ENCODE measurements around the gene TBL1XR1.

DNA sequence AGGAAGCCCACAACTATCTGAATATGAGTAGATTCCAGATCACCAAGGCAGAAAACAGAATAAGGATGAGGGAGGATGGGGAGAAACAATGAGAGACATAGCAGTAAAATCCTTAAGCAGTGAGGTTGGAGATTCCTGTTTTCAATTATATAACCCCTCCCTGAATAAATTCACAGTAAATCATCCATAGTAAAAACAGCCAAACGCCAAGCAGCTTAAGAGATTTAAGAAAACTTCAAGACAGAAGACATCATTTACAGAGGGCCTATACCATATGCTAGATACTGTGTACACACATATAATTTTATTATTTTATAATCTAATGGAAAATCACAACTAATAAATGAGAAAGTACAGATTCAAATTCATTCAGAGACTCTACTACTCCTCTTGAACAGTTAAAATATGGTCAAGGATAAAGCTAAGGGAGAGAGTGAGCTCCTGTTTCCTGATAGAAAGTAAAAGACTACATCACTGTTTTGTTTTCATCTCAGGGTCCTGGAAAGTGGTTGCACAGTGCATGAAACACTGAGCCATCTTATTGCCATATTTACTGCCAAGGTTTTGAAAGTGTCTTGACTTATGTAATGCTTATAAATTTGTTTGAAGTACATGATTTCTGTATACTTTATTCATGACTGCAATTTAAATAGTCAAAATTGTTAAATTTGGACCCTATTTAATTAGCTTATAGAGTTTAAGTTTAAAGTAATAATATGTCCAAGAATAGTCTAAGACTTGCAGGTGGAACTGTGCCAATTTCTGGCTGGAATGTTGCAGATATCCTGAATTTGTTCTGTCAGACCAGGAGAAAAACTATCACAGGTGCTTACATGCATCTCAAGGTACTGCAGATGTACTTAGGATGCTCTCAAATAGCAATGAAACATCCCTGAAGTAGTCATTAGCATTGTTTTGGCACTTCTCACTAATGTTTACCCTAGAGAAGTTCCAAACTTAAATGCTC, 141.4 kb downstream of the TBL1XR1 start:
- TF ChIP-seq POLR2A (IDR thresholded peaks at IDR 0.05) = no peak
- TF ChIP-seq, protein P1, sequence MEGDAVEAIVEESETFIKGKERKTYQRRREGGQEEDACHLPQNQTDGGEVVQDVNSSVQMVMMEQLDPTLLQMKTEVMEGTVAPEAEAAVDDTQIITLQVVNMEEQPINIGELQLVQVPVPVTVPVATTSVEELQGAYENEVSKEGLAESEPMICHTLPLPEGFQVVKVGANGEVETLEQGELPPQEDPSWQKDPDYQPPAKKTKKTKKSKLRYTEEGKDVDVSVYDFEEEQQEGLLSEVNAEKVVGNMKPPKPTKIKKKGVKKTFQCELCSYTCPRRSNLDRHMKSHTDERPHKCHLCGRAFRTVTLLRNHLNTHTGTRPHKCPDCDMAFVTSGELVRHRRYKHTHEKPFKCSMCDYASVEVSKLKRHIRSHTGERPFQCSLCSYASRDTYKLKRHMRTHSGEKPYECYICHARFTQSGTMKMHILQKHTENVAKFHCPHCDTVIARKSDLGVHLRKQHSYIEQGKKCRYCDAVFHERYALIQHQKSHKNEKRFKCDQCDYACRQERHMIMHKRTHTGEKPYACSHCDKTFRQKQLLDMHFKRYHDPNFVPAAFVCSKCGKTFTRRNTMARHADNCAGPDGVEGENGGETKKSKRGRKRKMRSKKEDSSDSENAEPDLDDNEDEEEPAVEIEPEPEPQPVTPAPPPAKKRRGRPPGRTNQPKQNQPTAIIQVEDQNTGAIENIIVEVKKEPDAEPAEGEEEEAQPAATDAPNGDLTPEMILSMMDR (IDR thresholded peaks at IDR 0.05) = no peak
